HepG2 (cell line): ENCODE data around the gene REM2. TPM values are rescaled to one million over a fixed set of nuclear protein-coding genes. Genes with fewer than 3 reads are reported as not detected.
A peak's percentile ranks its signal among the peaks of the same experiment; 100 is the strongest.

ENCODE experiments used
- ATF3 ChIP-seq: sonication (generic); formaldehyde crosslinking; IDR thresholded peaks from 2 replicates; pipeline ENCODE4 v1.4.0; 2020; ENCODE audit warnings: missing genetic modification reagents
- ATF4 ChIP-seq, 2 experiments: fragments of 450-650 bp in 1 of 2; sonication (generic) in 1 of 2; formaldehyde crosslinking; IDR thresholded peaks; 2 replicates each; pipeline versions ENCODE4 v1.5.0 to v1.8.0; 2020 to 2022; ENCODE audit warnings: mild to moderate bottlenecking in 1 of 2, missing genetic modification reagents in 1 of 2
- BCL6 ChIP-seq: IDR thresholded peaks from 2 replicates; pipeline ENCODE4 v1.6.1; 2016; ENCODE audit warnings: missing genetic modification reagents, missing compliant biosample characterization
- BORCS8-MEF2B ChIP-seq: sonication (generic); formaldehyde crosslinking; IDR thresholded peaks from 2 replicates; pipeline ENCODE4 v1.8.0; 2022; ENCODE audit warnings: mild to moderate bottlenecking, missing genetic modification reagents
- ELF4 ChIP-seq: sonication (generic); formaldehyde crosslinking; IDR thresholded peaks from 2 replicates; pipeline ENCODE4 v1.5.0; 2020; ENCODE audit warnings: missing genetic modification reagents, mild to moderate bottlenecking, moderate library complexity, borderline replicate concordance
- EP300 ChIP-seq, 3 experiments: sonication (generic) in 1 of 3; formaldehyde crosslinking in 1 of 3; IDR thresholded peaks; 2 replicates each; pipeline versions ENCODE4 v1.5.1 to v1.6.1; 2011 to 2020; ENCODE audit warnings: low read depth in 2 of 3, low read length in 2 of 3, borderline replicate concordance in 1 of 3, improper control_type of control experiment in 1 of 3, mild to moderate bottlenecking in 1 of 3, missing genetic modification reagents in 1 of 3, moderate library complexity in 1 of 3
- KAT8 ChIP-seq: IDR thresholded peaks from 2 replicates; pipeline ENCODE4 v1.6.1; 2016; ENCODE audit warnings: missing genetic modification reagents, missing compliant biosample characterization
- KDM5B ChIP-seq: sonication (generic); formaldehyde crosslinking; IDR thresholded peaks from 2 replicates; pipeline ENCODE4 v1.4.0; 2020; ENCODE audit warnings: missing genetic modification reagents, mild to moderate bottlenecking, borderline replicate concordance
- MED8 ChIP-seq: sonication (generic); formaldehyde crosslinking; IDR thresholded peaks from 2 replicates; pipeline ENCODE4 v1.8.1; 2023; ENCODE audit warnings: mild to moderate bottlenecking, missing genetic modification reagents; ENCODE audit not compliant: insufficient replicate concordance
- MLLT10 ChIP-seq: sonication (generic); formaldehyde crosslinking; IDR thresholded peaks from 2 replicates; pipeline ENCODE4 v1.4.0; 2020; ENCODE audit warnings: missing genetic modification reagents
- NCOA2 ChIP-seq: sonication (generic); formaldehyde crosslinking; IDR thresholded peaks from 2 replicates; pipeline ENCODE4 v1.8.0; 2022; ENCODE audit warnings: inconsistent platforms
- POLR2AphosphoS5 ChIP-seq: IDR thresholded peaks from 2 replicates; pipeline ENCODE4 v1.6.1; 2012; ENCODE audit warnings: low read depth, low read length
- SNAPC5 ChIP-seq: sonication (generic); formaldehyde crosslinking; IDR thresholded peaks from 2 replicates; pipeline ENCODE4 v1.8.1; 2023; ENCODE audit warnings: mild to moderate bottlenecking, missing genetic modification reagents, borderline replicate concordance
- STAT6 ChIP-seq: sonication (generic); formaldehyde crosslinking; IDR thresholded peaks from 2 replicates; pipeline ENCODE4 v1.4.0; 2020; ENCODE audit warnings: missing genetic modification reagents, mild to moderate bottlenecking, borderline replicate concordance
- ZBTB20 ChIP-seq: sonication (generic); formaldehyde crosslinking; IDR thresholded peaks from 2 replicates; pipeline ENCODE4 v1.8.1; 2023; ENCODE audit warnings: missing genetic modification reagents, low read depth, mild to moderate bottlenecking, borderline replicate concordance
- ZFX ChIP-seq: sonication (generic); formaldehyde crosslinking; IDR thresholded peaks from 2 replicates; pipeline ENCODE4 v1.4.0; 2020; ENCODE audit warnings: mild to moderate bottlenecking, low read depth, missing genetic modification reagents, moderate library complexity
- ZNF580 ChIP-seq: IDR thresholded peaks from 2 replicates; pipeline ENCODE4 v1.6.1; 2016; ENCODE audit warnings: low read depth, borderline replicate concordance
- ZNF761 ChIP-seq: sonication (generic); formaldehyde crosslinking; conservative IDR thresholded peaks from 2 replicates; pipeline ENCODE4 v1.4.0; 2020; ENCODE audit warnings: mild to moderate bottlenecking, missing genetic modification reagents
- polyA plus RNA-seq, 8 experiments: library from polyadenylated mRNA; depleted of rRNA in 3 of 8; stranded (reverse) in 7 of 8; unstranded in 1 of 8; fragments of >200 nt; fragmentation: Illumina TruSeq in 4 of 8; extraction: Trizol in 4 of 8; gene quantifications; 2 replicates each; pipeline versions ENCODE4 v1.2.1 to v1.2.3, GENCODE V29; 2011 to 2016; ENCODE audit warnings: low read depth in 4 of 8, missing spikeins in 1 of 8, mixed read lengths in 1 of 8; ENCODE audit not compliant: insufficient read depth in 1 of 8
- total RNA-seq, 5 experiments: library from RNA; depleted of rRNA; stranded (reverse); fragments of >200 nt; fragmentation: Illumina TruSeq; extraction: Trizol; gene quantifications; 2 replicates each; pipeline ENCODE4 v1.2.3, GENCODE V29; 2016; ENCODE audit warnings: low read depth in 1 of 5

Gene REM2
- total and polyA plus RNA-seq, 2 of the 13 experiments (the other 11 are each of a cell fraction or from before 2014, with no cell fraction given) = 0.20 TPM; not detected in 1

- TF ChIP-seq KAT8 (CRISPR knock-in tag) (peak; percentile 96), ZFX (CRISPR knock-in tag) (peak; percentile 85; the same call in 1 of the 2 replicates), ZNF580 (CRISPR knock-in tag) (peak; percentile 99), STAT6 (CRISPR knock-in tag) (peak; percentile 100), MLLT10 (CRISPR knock-in tag) (no peak), EP300 (IDR thresholded peaks at IDR 0.05; ENCODE audit: low read depth in 2 of 2, low read length in 2 of 2) (peak; percentile 56 to 82; a peak in 3 of 4 replicates), EP300 (CRISPR knock-in tag; IDR thresholded peaks at IDR 0.05; ENCODE audit: borderline replicate concordance) (peak; percentile 64; the same call in 1 of the 2 replicates), ATF4 (CRISPR knock-in tag; IDR thresholded peaks at IDR 0.05) (peak in 1 of 2 experiments; percentile 80; a peak in 1 of 4 replicates), SNAPC5 (CRISPR knock-in tag) (peak; percentile 48; the same call in 1 of the 2 replicates), NCOA2 (CRISPR knock-in tag) (peak; percentile 89), ZNF761 (CRISPR knock-in tag) (peak; percentile 98), MED8 (CRISPR knock-in tag) (peak; percentile 70), ELF4 (no peak), ZBTB20 (CRISPR knock-in tag) (peak; percentile 90), BCL6 (CRISPR knock-in tag) (peak; percentile 66), BORCS8-MEF2B (CRISPR knock-in tag) (peak; percentile 94), POLR2AphosphoS5 (peak; percentile 99), KDM5B (CRISPR knock-in tag) (peak; percentile 96; the same call in 1 of the 2 replicates), ATF3 (CRISPR knock-in tag) (peak; percentile 83)
Measured at GRCh38 chr14:22929104-22929960, 46.3 kb downstream of the REM2 start, which contains the start of gene PRMT5 (continued).
